NCI-H146 (cell line): ENCODE results near the gene CDKN2B.

Experiments used
- DNase-seq: peaks from one replicate; lab custom pipeline; 2025; lab: John Stamatoyannopoulos, UW

CDKN2B gene

GRCh38 chr9:21993893-21994555 is 15.1 kb downstream of the CDKN2B start, which contains the start of gene CDKN2A:
Gene CDKN2A, minus strand, starts transcription at chr9:21994392.
- DNase-seq, result peak; percentile 99

GRCh38 chr9:21993007-21993406 is 16.1 kb downstream of the CDKN2B start:
- no peak for DNase-seq

DNA sequence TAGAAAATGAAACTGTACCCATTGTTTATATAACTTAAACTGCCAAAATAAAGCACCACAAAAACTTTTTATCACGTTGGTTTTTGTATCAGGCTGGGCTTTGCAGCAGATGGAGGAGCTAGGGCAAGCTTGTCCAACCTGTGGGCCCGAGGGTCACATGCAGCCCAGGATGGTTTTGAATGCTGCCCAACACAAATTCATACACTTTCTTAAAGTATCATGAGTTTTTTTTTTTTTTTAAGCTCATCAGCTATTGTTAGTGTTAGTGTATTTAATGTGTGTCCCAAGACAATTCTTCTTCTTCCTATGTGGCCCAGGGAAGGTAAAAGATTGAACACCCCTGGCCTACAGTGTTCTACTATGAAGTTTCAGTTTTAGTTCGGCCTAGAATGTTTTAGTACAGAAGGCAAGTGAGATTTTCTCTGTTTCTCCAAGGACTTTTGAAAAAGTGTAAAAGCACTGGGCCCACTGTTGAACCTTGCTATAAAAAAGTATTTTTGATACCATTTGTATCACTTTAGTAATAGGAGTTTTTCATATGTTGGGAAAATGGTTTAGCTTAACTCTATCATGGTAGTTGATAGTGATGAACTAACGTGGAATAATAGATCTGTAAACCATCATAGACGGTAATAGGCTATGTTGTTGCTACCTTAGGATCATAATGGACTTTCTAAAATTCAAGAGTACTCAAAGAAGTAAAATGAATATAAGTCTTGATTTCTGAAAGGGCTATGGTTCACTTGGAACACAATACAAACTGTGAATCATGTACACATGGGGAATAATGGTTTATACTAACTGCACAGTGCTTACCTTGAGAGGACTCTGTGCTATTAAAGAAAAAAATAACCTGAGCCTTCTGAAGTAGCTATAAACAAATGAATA is 17.8 kb downstream of the CDKN2B start:
- no peak for DNase-seq

GRCh38 chr9:21989440-21990189 is 19.5 kb downstream of the CDKN2B start:
- no peak for DNase-seq

DNA sequence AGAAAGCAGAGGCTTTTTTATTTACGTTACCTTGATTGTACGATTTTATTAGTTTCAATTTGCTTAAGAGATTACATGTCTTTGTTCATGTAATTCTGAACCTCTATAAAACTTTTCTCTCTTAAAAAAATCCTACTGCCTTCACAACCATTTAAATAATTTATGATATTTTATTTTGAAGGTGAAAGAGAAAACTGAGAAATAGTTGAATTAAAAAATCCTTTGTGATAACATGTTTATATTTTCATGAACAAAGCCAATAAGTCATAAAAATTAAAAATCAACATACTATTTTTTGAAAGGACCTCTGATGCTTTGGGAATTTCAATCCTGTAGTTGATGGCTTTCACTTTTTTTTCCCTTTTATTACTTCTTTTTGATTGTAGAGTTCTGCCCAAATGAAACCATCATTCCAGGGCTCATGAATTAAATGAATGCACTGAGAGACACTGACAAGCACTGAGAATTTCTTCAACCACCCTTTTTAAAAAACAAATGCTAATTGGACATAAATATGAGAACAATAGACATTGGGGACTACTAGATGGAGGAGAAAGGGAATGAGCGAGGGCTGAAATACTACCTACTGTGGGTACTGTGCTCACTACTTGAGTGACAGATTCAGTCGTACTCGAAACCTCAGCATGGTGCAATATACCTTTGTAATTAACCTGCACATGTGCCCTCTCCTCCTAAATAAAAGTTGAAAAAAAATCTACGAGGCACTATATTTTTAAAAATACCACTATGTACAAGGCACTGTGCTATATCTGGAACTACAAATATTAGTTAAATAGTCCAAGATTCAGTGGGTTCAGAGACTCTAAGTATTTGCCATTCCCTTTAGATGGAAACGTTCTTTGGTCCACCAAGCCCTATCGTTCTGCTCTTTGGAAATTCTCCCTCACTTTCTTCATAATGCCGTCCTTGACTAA is 20.8 kb downstream of the CDKN2B start:
- no peak for DNase-seq

- no peak for DNase-seq
These were observed 23.0 kb downstream of the CDKN2B start for GRCh38 chr9:21985964-21986667.

DNA sequence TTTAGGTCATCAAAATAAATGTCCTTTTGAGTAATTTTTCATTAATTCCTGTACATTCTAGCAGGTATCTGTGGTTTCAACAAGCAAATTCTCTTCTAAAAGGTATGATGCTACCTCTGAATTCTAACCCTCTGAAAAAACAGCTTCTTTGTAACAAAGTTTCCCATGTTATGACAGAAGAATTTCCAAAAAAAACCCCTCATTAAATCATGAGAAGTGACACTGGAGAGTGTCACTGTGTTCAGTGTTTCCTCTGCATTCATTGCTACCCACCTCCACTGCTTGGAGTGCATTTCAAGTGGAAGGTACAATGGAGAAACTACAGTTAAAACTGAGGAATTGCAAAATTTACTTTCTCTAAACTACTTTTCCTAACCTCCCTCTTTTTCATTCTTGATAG is 25.0 kb downstream of the CDKN2B start:
- DNase-seq, result no peak

GRCh38 chr9:21983561-21983935 is 25.6 kb downstream of the CDKN2B start:
- peak; percentile 48 for DNase-seq

DNA sequence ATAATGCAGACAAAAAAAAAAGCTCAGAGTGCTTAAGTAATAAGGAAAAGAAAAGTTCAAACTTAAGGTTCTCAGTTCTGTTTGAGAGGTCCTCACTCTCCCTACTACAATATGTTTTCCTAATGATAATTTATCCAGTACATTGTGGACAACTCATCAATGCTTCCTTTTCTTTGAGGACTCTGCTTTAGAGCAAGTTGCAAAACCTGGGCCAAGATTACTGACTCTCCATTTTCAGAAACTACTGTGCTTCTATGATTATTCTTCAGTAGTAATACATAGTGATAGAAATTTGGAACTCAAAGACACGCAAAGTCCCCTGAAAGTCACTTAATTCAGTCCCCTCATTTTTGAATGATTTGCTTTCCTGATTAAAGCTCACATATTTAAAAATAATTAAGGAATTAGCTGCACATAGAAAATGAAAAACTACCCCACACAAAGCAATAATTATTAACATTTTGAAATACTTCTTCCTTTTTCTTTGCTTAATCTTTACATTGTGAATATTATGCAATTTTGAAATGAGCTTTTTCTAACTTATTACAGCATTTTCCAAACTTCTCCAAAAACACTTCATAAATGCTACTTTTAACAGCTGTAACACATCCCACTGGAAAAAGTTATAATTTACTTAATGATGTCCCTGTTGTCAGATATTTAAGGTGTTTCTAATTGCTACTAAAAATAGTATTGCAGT is 26.1 kb downstream of the CDKN2B start:
- no peak for DNase-seq

DNA sequence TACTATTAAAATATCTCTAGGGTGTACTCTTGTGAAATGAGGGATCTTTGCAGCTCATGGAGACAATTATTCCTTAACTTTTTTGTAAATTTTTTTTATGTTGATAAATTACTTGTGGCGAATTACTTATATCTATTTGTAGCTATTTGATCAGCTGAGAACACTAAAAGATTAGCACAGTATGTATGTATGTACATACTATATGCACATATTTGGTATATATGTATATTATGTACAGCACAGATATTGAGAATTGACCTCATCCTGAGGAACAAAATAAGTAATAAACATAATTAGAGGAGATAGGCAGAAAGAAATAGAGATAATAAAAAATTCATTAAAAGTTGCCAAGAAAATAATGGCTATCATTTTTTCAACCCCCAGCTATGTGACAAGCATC is 26.7 kb downstream of the CDKN2B start:
- DNase-seq, result no peak

- DNase-seq, result no peak
These were observed 32.7 kb downstream of the CDKN2B start for GRCh38 chr9:21976334-21976875.

- DNase-seq, result peak; percentile 98
These were observed 34.2 kb downstream of the CDKN2B start for GRCh38 chr9:21974722-21975409.

DNA sequence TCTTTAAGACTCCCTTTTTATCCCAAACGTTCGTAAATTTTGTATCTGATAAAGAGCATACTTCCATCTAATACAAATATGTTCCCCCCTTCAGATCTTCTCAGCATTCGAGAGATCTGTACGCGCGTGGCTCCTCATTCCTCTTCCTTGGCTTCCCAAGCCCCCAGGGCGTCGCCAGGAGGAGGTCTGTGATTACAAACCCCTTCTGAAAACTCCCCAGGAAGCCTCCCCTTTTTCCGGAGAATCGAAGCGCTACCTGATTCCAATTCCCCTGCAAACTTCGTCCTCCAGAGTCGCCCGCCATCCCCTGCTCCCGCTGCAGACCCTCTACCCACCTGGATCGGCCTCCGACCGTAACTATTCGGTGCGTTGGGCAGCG is 34.8 kb downstream of the CDKN2B start:
- peak; percentile 91 for DNase-seq

GRCh38 chr9:21972361-21972760 is 36.7 kb downstream of the CDKN2B start:
- no peak for DNase-seq

DNA sequence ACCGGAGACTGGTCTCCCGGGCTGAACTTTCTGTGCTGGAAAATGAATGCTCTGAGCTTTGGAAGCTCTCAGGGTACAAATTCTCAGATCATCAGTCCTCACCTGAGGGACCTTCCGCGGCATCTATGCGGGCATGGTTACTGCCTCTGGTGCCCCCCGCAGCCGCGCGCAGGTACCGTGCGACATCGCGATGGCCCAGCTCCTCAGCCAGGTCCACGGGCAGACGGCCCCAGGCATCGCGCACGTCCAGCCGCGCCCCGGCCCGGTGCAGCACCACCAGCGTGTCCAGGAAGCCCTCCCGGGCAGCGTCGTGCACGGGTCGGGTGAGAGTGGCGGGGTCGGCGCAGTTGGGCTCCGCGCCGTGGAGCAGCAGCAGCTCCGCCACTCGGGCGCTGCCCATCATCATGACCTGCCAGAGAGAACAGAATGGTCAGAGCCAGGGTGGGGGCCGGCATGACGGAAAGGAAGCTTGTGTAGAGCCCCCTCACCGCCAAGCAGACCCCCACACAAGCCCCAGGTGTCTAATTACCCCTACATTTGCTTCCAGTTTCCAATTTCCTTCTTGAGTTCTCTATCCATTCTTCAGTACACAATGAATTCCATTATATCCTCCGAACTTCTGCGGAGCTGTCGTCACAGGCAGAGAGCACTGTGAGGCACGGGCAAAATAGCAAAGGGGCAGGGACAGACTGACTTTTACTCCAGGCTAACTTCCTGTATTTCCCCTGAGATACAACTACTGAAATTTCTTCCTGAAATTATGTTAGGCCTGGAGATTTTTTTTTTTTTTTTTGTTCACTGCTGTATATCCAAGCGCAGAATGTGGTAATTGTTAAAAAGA is 38.1 kb downstream of the CDKN2B start:
- no peak for DNase-seq

DNA sequence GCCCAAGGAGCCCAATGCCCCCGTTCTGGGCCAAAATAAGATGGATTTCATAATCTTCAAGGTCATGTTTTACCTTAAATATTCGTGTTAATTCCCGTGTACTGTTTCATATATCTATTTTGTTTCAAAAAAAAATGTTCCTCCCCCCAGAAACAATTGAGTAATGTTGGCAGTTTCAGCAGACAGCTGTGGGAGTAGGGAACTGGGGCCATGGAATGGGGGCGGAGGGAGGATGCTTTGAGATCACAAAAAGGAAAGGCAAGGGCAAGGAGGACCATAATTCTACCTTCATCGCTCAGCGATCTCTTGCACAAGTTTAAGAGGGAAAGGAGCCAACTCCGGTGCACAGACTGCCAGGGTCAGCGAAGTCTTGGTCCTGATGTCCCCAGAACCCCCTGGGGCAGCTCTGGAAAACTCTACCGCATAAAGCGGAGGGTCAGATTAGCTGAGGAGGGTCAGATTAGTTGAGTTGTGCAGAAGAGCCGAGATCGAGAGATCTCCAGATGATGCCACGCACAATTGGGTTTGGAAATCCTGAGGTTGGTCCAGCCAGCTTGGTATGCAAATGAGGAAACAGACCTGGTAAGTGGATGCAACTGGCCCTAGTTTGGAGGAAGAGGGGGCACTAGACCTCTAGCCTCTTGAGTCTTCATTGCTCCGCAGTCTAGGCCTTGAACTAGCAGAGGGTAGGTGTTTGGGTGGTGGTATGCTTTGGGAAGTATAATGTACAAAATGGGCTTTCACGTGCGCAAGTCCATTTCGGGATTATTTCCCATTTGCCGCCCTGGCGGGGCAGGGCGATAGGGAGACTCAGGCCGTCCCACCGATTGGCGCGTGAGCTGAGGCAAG is 38.9 kb downstream of the CDKN2B start:
- no peak for DNase-seq
